Measurements from ENCODE around the gene BDH1.
"Not testable (repeated sequence)": the region's sequence is repeated elsewhere in the genome, so short reads cannot be mapped to it uniquely, and the experiment has no call there.

The BDH1 gene

DNA sequence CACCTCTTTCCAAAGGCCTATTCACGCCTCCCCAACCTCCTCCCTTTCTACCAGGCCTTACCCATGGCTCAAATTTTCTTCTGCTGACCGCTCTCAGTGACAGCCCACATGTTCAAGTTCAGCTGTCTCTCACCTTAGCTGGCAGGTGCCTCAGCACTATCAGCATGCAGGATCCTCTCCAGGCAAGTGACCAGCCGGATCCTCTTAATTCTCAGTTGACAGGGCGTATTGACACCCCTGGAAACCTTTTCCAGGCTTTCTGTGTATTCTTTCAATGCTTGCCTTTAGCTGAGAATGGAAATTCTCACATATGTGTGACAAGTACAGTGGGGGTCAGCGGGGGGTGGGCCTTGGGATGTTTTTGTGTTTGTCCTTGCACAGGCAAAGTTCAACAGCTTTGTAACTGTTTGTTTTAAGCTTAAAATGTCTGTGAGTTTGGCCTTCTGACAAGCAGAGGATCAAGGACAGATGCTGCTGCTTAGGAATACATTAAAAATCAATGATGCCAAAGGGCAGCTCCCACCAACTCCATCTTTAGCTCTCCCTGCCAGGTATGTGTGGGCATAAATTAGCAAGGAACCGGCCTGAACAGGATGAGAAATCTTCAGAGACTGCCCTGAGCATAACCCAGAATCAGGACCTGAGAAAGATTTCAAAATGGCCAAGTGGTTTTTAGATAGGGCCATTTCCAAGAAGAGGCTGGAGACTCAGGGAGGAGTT lies 17.4 kb upstream of the BDH1 start:
- no peaks in the 10 kb centered on the region for H3K79me2 ChIP-seq (ENCODE audit: insufficient read depth, low read length)
- H2AFZ ChIP-seq (ENCODE audit: low read depth, low read length, severe bottlenecking): no peak overlapping the region
- no peaks in the 10 kb centered on the region for H3K36me3 ChIP-seq (ENCODE audit: low read length)
- H3K9ac ChIP-seq (ENCODE audit: low read length): no peak overlapping the region
- no peak for TF ChIP-seq EZH2phosphoT487 (conservative IDR thresholded peaks at IDR 0.05; ENCODE audit: low read length)
- TF ChIP-seq, protein P1, sequence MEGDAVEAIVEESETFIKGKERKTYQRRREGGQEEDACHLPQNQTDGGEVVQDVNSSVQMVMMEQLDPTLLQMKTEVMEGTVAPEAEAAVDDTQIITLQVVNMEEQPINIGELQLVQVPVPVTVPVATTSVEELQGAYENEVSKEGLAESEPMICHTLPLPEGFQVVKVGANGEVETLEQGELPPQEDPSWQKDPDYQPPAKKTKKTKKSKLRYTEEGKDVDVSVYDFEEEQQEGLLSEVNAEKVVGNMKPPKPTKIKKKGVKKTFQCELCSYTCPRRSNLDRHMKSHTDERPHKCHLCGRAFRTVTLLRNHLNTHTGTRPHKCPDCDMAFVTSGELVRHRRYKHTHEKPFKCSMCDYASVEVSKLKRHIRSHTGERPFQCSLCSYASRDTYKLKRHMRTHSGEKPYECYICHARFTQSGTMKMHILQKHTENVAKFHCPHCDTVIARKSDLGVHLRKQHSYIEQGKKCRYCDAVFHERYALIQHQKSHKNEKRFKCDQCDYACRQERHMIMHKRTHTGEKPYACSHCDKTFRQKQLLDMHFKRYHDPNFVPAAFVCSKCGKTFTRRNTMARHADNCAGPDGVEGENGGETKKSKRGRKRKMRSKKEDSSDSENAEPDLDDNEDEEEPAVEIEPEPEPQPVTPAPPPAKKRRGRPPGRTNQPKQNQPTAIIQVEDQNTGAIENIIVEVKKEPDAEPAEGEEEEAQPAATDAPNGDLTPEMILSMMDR (IDR thresholded peaks at IDR 0.05; ENCODE audit: insufficient read depth, low read length, poor library complexity, severe bottlenecking): no peak
- no peak overlapping the region for H3K4me3 ChIP-seq (ENCODE audit: insufficient read depth, low read length, poor library complexity, severe bottlenecking)
- peaks cover 7% of the 10 kb centered on the region; the same call in 1 of the 2 replicates for H3K9me3 ChIP-seq (ENCODE audit: insufficient read depth, low read length)
- no peak overlapping the region for H3K4me2 ChIP-seq (ENCODE audit: low read depth, low read length, poor library complexity, severe bottlenecking)
- H3F3A ChIP-seq (ENCODE audit: insufficient read depth): no peaks in the 10 kb centered on the region
- no peaks in the 10 kb centered on the region for H4K20me1 ChIP-seq (ENCODE audit: low read depth, low read length)
- peaks cover 2% of the 10 kb centered on the region; the same call in 1 of the 2 replicates for H3K27me3 ChIP-seq (ENCODE audit: low read length)
- no peaks in the 10 kb centered on the region for H3K9me2 ChIP-seq (replicated peaks; ENCODE audit: insufficient read depth, low read length)
- H3K27ac ChIP-seq (ENCODE audit: low read depth, low read length): no peak overlapping the region

DNA sequence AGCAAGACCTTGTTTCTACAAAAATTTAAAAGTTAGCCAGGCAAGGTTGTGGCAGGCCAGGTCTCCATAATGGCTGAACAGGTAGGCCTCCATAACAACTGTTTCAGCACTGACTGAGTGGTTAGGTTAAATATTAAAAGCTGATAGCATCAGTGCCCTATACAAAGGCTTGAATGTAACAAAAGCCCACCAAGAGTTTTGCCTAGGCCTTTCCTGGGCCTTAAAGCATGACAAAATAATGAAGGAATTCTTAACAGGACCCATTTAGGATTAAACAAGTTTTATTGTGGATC lies 16.1 kb upstream of the BDH1 start:
- not testable (repeated sequence) for H3F3A ChIP-seq (ENCODE audit: insufficient read depth); H3K9ac ChIP-seq (ENCODE audit: low read length); H3K36me3 ChIP-seq (ENCODE audit: low read length); H3K4me3 ChIP-seq (ENCODE audit: insufficient read depth, low read length, poor library complexity, severe bottlenecking); H3K9me2 ChIP-seq (replicated peaks; ENCODE audit: insufficient read depth, low read length); H4K20me1 ChIP-seq (ENCODE audit: low read depth, low read length); H3K27me3 ChIP-seq (ENCODE audit: low read length); H3K9me3 ChIP-seq (ENCODE audit: insufficient read depth, low read length); H3K4me2 ChIP-seq (ENCODE audit: low read depth, low read length, poor library complexity, severe bottlenecking); H3K79me2 ChIP-seq (ENCODE audit: insufficient read depth, low read length); H2AFZ ChIP-seq (ENCODE audit: low read depth, low read length, severe bottlenecking); H3K27ac ChIP-seq (ENCODE audit: low read depth, low read length)

DNA sequence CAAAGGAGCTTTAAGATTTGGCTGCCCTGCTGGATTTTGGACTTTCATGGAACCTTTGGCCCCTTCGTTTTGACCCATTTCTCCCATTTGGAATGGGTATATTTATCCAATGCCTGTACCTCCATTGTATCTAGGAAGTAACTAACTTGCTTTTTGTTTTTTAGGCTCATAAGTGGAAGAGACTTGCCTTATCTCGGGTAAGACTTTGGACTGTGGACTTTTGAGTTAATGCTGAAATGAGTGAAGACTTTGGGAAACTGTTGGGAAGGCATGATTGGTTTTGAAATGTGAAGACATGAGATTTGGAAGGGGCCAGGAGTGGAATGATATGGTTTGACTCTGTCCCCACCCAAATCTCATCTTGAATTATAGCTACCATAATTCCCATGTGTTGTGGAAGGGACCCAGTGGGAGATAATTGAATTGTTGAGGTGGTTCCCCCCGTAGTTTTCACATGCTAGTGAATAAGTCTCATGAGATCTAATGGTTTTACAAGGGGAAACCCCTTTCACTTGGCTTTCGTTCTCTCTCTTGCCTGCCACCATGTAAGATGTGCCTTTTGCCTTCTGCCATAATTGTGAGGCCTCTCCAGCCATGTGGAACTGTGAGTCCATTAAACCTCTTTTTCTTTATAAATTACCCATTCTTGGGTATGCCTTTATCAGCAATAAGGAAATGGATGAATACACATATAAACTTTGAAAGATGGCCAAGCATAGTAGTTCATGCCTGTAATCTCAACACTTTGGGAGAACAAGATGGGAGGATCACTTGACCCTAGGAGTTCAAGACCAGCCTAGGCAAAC lies 15.5 kb upstream of the BDH1 start:
- not testable (repeated sequence) for H3K79me2 ChIP-seq (ENCODE audit: insufficient read depth, low read length); H3K4me3 ChIP-seq (ENCODE audit: insufficient read depth, low read length, poor library complexity, severe bottlenecking); H3K4me2 ChIP-seq (ENCODE audit: low read depth, low read length, poor library complexity, severe bottlenecking); H3K36me3 ChIP-seq (ENCODE audit: low read length); H3K9me2 ChIP-seq (replicated peaks; ENCODE audit: insufficient read depth, low read length); H4K20me1 ChIP-seq (ENCODE audit: low read depth, low read length); H3K27ac ChIP-seq (ENCODE audit: low read depth, low read length); H2AFZ ChIP-seq (ENCODE audit: low read depth, low read length, severe bottlenecking); H3K9ac ChIP-seq (ENCODE audit: low read length); H3F3A ChIP-seq (ENCODE audit: insufficient read depth); H3K27me3 ChIP-seq (ENCODE audit: low read length)
- H3K9me3 ChIP-seq (ENCODE audit: insufficient read depth, low read length): peaks cover 14% of the 10 kb centered on the region; the same call in 1 of the 2 replicates

DNA sequence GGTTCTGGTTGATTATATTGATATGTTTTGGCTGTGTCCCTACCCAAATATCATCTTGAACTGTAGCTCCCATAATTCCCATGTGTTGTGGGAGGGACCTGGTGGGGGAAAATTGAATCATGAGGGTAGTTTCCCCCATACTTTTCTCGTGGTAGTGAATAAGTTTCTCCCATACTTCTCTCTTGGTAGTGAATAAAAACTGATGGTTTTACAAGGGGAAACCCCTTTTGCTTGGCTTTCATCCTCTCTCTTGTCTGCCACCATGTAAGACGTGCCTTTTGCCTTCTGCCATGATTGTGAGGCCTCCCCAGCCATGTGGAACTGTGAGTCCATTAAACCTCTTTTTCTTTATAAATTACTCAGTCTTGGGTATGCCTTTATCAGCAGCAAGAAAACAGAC lies 13.7 kb upstream of the BDH1 start:
- not testable (repeated sequence) for H2AFZ ChIP-seq (ENCODE audit: low read depth, low read length, severe bottlenecking); H3K27me3 ChIP-seq (ENCODE audit: low read length); H3K9ac ChIP-seq (ENCODE audit: low read length); H3K4me2 ChIP-seq (ENCODE audit: low read depth, low read length, poor library complexity, severe bottlenecking); H3K79me2 ChIP-seq (ENCODE audit: insufficient read depth, low read length); H3F3A ChIP-seq (ENCODE audit: insufficient read depth); H3K9me2 ChIP-seq (replicated peaks; ENCODE audit: insufficient read depth, low read length); H3K4me3 ChIP-seq (ENCODE audit: insufficient read depth, low read length, poor library complexity, severe bottlenecking); H3K36me3 ChIP-seq (ENCODE audit: low read length); H4K20me1 ChIP-seq (ENCODE audit: low read depth, low read length); H3K27ac ChIP-seq (ENCODE audit: low read depth, low read length)
- peaks cover 28% of the 10 kb centered on the region; the same call in 1 of the 2 replicates for H3K9me3 ChIP-seq (ENCODE audit: insufficient read depth, low read length)

Measured in SU-DHL-6 (cell line).